ENCODE measurements around the gene BLTP3B. TPM values are rescaled to one million over a fixed set of nuclear protein-coding genes. Genes with fewer than 3 reads are reported as not detected.
A peak's percentile ranks its signal among the peaks of the same experiment; 100 is the strongest.

Gene BLTP3B
- total RNA-seq, 1 donor from 2014 or later, result 26.6 TPM

DNA sequence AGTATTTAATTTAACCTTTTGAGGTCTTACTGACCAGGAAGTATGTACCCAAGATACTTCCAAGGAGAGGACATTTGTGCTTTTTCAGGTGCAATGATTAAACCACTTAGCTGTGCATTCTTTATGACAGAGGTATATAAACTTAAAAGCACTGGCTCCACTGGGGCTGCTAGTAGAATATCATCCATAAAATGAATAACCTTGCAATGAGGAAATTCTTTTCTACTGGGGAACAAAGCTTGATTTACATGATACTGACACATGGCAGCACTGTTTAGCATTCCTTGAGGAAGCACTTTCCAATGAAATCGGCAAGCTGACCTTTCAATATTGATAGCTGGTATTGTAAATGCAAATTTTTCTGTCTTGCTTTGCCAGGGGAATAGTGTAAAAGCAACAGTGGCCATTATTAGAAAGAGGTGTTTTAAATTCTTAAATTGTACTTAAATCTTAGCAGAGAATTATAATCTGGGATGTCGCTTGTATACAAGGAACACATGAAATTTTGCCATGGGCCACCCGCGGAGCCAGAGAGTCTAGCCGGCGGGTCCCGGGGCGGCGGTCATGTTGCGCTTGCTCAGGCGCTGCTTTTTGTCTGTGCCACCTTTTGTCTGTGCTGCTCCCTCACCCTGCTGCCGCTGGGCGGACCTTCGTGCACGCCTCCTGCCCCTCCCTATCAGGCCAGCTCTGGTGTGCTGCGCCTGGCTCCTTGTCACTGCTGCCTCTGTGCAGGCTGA is 20.9 kb upstream of the BLTP3B start:
- no peak overlapping the region for H3K27ac ChIP-seq (ENCODE audit: low read depth, low read length)

DNA sequence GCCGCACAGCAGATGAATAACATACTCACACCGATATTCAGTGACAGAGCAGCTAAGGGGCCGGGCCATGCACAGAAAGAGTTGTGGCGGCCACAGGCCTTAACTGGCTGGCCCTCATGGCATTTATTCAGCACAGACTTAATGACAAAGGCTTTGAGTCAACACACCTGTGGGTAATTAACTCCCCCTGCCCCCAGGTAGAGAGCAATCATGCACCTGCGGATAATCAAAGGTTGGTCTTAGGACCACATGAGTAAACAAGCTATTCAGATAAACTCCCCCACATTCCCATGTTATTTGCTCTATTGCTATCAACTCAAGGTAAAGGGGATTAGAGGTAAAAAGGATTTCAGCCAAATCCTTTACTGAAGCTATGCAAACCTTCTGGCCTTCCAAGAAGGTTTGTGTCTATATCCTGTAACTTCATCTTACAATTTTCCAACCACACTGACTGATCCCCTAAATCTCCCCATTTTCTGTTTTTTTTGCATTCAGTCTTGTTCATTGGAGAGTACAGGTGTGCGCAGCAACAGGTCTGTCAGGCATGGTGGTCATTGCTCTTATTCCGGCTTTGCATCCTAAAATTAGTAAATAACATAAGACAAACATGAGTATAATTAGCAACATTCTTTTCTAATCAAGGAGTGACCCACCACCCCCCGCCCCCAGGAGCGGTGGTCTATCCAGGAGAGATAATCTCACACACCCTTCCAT is 16.9 kb upstream of the BLTP3B start:
- peaks cover 4 to 9% (median 8%) of the 10 kb centered on the region in 3 donors for H3K4me1 ChIP-seq (ENCODE audit: control insufficient read depth in 3 of 3, insufficient read depth in 3 of 3, low read length in 3 of 3)
- H3K27ac ChIP-seq (ENCODE audit: low read depth, low read length), result no peak overlapping the region
- H3K36me3 ChIP-seq (ENCODE audit: control insufficient read depth in 3 of 3, insufficient read depth in 3 of 3, low read length in 3 of 3), result no peaks in the 10 kb centered on the region
- no peaks in the 10 kb centered on the region for H3K9me3 ChIP-seq (ENCODE audit: control insufficient read depth in 3 of 3, low read length in 3 of 3)
- no peaks in the 10 kb centered on the region for H3K27me3 ChIP-seq (ENCODE audit: control insufficient read depth in 3 of 3, insufficient read depth in 3 of 3, low read length in 3 of 3)
- no peak overlapping the region for H3K9ac ChIP-seq (ENCODE audit: low read depth in 1 of 3, low read length in 3 of 3)
- no peak overlapping the region for H3K4me3 ChIP-seq (ENCODE audit: low read length in 3 of 3)

More for the DNA sequence above, 20.9 kb upstream of the BLTP3B start:
- H3K4me3 ChIP-seq (ENCODE audit: low read length in 3 of 3), result peak overlapping the region in 2 of 3 donors; percentile 38 to 60
- peak overlapping the region; percentile 25 to 57 (median 33) for H3K9ac ChIP-seq (ENCODE audit: low read depth in 1 of 3, low read length in 3 of 3)
- no peaks in the 10 kb centered on the region for H3K27me3 ChIP-seq (ENCODE audit: control insufficient read depth in 3 of 3, insufficient read depth in 3 of 3, low read length in 3 of 3)
- peaks cover 4 to 9% (median 8%) of the 10 kb centered on the region in 3 donors for H3K4me1 ChIP-seq (ENCODE audit: control insufficient read depth in 3 of 3, insufficient read depth in 3 of 3, low read length in 3 of 3)
- no peaks in the 10 kb centered on the region for H3K9me3 ChIP-seq (ENCODE audit: control insufficient read depth in 3 of 3, low read length in 3 of 3)
- H3K36me3 ChIP-seq (ENCODE audit: control insufficient read depth in 3 of 3, insufficient read depth in 3 of 3, low read length in 3 of 3), result no peaks in the 10 kb centered on the region

DNA sequence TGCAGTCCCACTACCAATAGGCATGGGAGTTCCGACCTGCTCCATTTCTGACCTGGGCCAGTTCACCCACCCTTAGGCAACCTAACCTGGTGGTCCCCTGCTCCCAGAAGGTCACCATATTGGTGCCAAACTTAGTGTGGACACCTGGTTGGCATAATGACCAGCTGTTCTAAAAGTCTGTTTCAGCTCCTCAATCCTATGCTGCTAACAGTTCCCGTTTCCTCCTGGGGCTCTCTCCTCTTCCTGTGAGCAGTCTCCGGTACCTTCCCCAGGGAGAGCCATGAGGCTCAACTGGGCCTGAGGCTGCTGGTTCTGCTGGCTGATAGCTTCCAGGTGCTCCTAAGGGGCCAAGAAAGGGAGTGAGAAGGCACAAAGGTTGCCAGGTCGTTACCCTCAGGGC is 15.9 kb upstream of the BLTP3B start:
- H3K9me3 ChIP-seq (ENCODE audit: control insufficient read depth in 3 of 3, low read length in 3 of 3), result no peaks in the 10 kb centered on the region
- H3K27me3 ChIP-seq (ENCODE audit: control insufficient read depth in 3 of 3, insufficient read depth in 3 of 3, low read length in 3 of 3), result no peaks in the 10 kb centered on the region
- H3K27ac ChIP-seq (ENCODE audit: low read depth, low read length), result no peak overlapping the region

GRCh38 chr12:100157427-100157821 is 14.8 kb upstream of the BLTP3B start:
- no peaks in the 10 kb centered on the region for H3K9me3 ChIP-seq (ENCODE audit: control insufficient read depth in 3 of 3, low read length in 3 of 3)
- H3K4me3 ChIP-seq (ENCODE audit: low read length in 3 of 3), result no peak overlapping the region
- no peaks in the 10 kb centered on the region for H3K36me3 ChIP-seq (ENCODE audit: control insufficient read depth in 3 of 3, insufficient read depth in 3 of 3, low read length in 3 of 3)
- H3K4me1 ChIP-seq (ENCODE audit: control insufficient read depth in 3 of 3, insufficient read depth in 3 of 3, low read length in 3 of 3), result no peaks in the 10 kb centered on the region
- no peak overlapping the region for H3K27ac ChIP-seq (ENCODE audit: low read depth, low read length)
- no peaks in the 10 kb centered on the region for H3K27me3 ChIP-seq (ENCODE audit: control insufficient read depth in 3 of 3, insufficient read depth in 3 of 3, low read length in 3 of 3)
- no peak overlapping the region for H3K9ac ChIP-seq (ENCODE audit: low read depth in 1 of 3, low read length in 3 of 3)

More for the DNA sequence above, 15.9 kb upstream of the BLTP3B start:
- Histone ChIP-seq H3K9ac (ENCODE audit: low read depth in 1 of 3, low read length in 3 of 3) (no peak overlapping the region), H3K4me1 (ENCODE audit: control insufficient read depth in 3 of 3, insufficient read depth in 3 of 3, low read length in 3 of 3) (peaks cover 0 to 2% (median 0%) of the 10 kb centered on the region in 3 donors), H3K4me3 (ENCODE audit: low read length in 3 of 3) (no peak overlapping the region), H3K36me3 (ENCODE audit: control insufficient read depth in 3 of 3, insufficient read depth in 3 of 3, low read length in 3 of 3) (no peaks in the 10 kb centered on the region)

GRCh38 chr12:100156731-100157426 is 14.2 kb upstream of the BLTP3B start:
- Histone ChIP-seq H3K27ac (ENCODE audit: low read depth, low read length) (no peak overlapping the region), H3K9me3 (ENCODE audit: control insufficient read depth in 3 of 3, low read length in 3 of 3) (no peaks in the 10 kb centered on the region), H3K4me1 (ENCODE audit: control insufficient read depth in 3 of 3, insufficient read depth in 3 of 3, low read length in 3 of 3) (no peaks in the 10 kb centered on the region), H3K36me3 (ENCODE audit: control insufficient read depth in 3 of 3, insufficient read depth in 3 of 3, low read length in 3 of 3) (no peaks in the 10 kb centered on the region), H3K9ac (ENCODE audit: low read depth in 1 of 3, low read length in 3 of 3) (no peak overlapping the region), H3K4me3 (ENCODE audit: low read length in 3 of 3) (no peak overlapping the region), H3K27me3 (ENCODE audit: control insufficient read depth in 3 of 3, insufficient read depth in 3 of 3, low read length in 3 of 3) (no peaks in the 10 kb centered on the region)

GRCh38 chr12:100154474-100155247 is 12.0 kb upstream of the BLTP3B start:
- no peak overlapping the region for H3K4me3 ChIP-seq (ENCODE audit: low read length in 3 of 3)
- H3K4me1 ChIP-seq (ENCODE audit: control insufficient read depth in 3 of 3, insufficient read depth in 3 of 3, low read length in 3 of 3), result no peaks in the 10 kb centered on the region
- no peaks in the 10 kb centered on the region for H3K27me3 ChIP-seq (ENCODE audit: control insufficient read depth in 3 of 3, insufficient read depth in 3 of 3, low read length in 3 of 3)
- H3K9ac ChIP-seq (ENCODE audit: low read depth in 1 of 3, low read length in 3 of 3), result no peak overlapping the region
- no peaks in the 10 kb centered on the region for H3K9me3 ChIP-seq (ENCODE audit: control insufficient read depth in 3 of 3, low read length in 3 of 3)
- H3K36me3 ChIP-seq (ENCODE audit: control insufficient read depth in 3 of 3, insufficient read depth in 3 of 3, low read length in 3 of 3), result no peaks in the 10 kb centered on the region
- no peak overlapping the region for H3K27ac ChIP-seq (ENCODE audit: low read depth, low read length)

- Histone ChIP-seq H3K4me3 (ENCODE audit: low read length in 3 of 3) (no peak overlapping the region), H3K36me3 (ENCODE audit: control insufficient read depth in 3 of 3, insufficient read depth in 3 of 3, low read length in 3 of 3) (no peaks in the 10 kb centered on the region), H3K27ac (ENCODE audit: low read depth, low read length) (no peak overlapping the region), H3K9me3 (ENCODE audit: control insufficient read depth in 3 of 3, low read length in 3 of 3) (no peaks in the 10 kb centered on the region), H3K27me3 (ENCODE audit: control insufficient read depth in 3 of 3, insufficient read depth in 3 of 3, low read length in 3 of 3) (no peaks in the 10 kb centered on the region), H3K4me1 (ENCODE audit: control insufficient read depth in 3 of 3, insufficient read depth in 3 of 3, low read length in 3 of 3) (no peaks in the 10 kb centered on the region), H3K9ac (ENCODE audit: low read depth in 1 of 3, low read length in 3 of 3) (no peak overlapping the region)
Measured at GRCh38 chr12:100153131-100153530, 10.5 kb upstream of the BLTP3B start.

DNA sequence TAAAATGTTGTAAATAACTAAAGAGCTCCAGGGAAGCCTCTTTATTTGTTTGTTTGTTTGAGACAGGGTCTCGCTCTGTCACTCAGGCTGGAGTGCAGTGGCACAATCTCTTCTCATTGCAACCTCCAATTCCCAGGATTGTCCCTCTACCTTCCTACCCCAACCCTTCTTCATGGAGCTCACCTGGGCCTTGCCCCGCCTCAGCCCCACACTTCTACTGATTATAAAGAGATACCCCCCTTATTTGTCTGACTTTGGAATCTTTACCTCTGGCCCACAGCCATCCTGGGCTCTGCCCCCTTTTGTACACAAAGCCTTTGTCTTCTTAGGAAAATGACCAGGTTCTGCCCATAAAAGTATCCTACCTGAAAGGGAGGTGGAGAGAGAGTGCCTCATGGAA is 9.1 kb upstream of the BLTP3B start:
- H3K9me3 ChIP-seq (ENCODE audit: control insufficient read depth in 3 of 3, low read length in 3 of 3), result no peaks in the 10 kb centered on the region
- no peak overlapping the region for H3K4me3 ChIP-seq (ENCODE audit: low read length in 3 of 3)
- H3K9ac ChIP-seq (ENCODE audit: low read depth in 1 of 3, low read length in 3 of 3), result no peak overlapping the region
- H3K4me1 ChIP-seq (ENCODE audit: control insufficient read depth in 3 of 3, insufficient read depth in 3 of 3, low read length in 3 of 3), result no peaks in the 10 kb centered on the region
- H3K36me3 ChIP-seq (ENCODE audit: control insufficient read depth in 3 of 3, insufficient read depth in 3 of 3, low read length in 3 of 3), result no peaks in the 10 kb centered on the region
- no peak overlapping the region for H3K27ac ChIP-seq (ENCODE audit: low read depth, low read length)
- no peaks in the 10 kb centered on the region for H3K27me3 ChIP-seq (ENCODE audit: control insufficient read depth in 3 of 3, insufficient read depth in 3 of 3, low read length in 3 of 3)

DNA sequence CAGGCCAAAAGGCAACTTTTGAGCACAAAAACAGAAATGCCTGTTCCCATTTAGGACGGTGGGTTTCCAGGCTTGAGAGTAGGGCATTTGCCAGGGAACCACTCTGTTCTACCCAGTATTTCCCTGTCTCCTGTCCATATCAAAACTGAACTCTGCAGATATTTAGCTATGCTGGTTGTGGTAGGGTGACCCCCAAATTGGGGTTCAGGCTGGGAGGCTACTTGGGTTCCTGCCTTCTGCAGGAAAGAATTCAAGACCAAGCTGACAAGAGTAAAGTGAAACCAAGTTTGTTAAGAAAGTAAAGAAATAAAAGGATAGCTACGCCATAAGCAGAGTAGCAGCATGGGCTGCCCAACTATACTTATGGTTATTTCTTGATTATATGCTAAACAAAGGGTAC is 3.6 kb upstream of the BLTP3B start:
- Histone ChIP-seq H3K9me3 (ENCODE audit: control insufficient read depth in 3 of 3, low read length in 3 of 3) (no peaks in the 10 kb centered on the region), H3K4me3 (ENCODE audit: low read length in 3 of 3) (no peak overlapping the region), H3K4me1 (ENCODE audit: control insufficient read depth in 3 of 3, insufficient read depth in 3 of 3, low read length in 3 of 3) (peaks cover 5 to 9% (median 8%) of the 10 kb centered on the region in 3 donors), H3K9ac (ENCODE audit: low read depth in 1 of 3, low read length in 3 of 3) (no peak overlapping the region), H3K36me3 (ENCODE audit: control insufficient read depth in 3 of 3, insufficient read depth in 3 of 3, low read length in 3 of 3) (no peaks in the 10 kb centered on the region), H3K27me3 (ENCODE audit: control insufficient read depth in 3 of 3, insufficient read depth in 3 of 3, low read length in 3 of 3) (no peaks in the 10 kb centered on the region), H3K27ac (ENCODE audit: low read depth, low read length) (no peak overlapping the region)

Measured in skeletal muscle tissue (tissue), 4 donors.